GM12878 (cell line): ENCODE measurements around the gene SLC28A1. TPM values are rescaled to one million over a fixed set of nuclear protein-coding genes. Genes with fewer than 3 reads are reported as not detected.

Experiments used
- ATAC-seq: fragments of 200-7000 bp; cut with Tn5 transposase; 3 replicates; pipeline ENCODE4 v1.9.1; 2020; ENCODE audit warnings: mild to moderate bottlenecking, moderate library complexity
- BruUV-seq: library from RNA; stranded (reverse); fragments of 400-500 nt; replicated peaks from 2 replicates; lab custom pipeline; 2021; lab: Mats Ljungman, UMichigan
- CTCF ChIA-PET: fragments of 300-600 bp; sonication (Branson Sonifier 250); formaldehyde crosslinking; extraction: SDS; loops from one replicate; lab custom pipeline; 2021; ENCODE audit warnings: inconsistent platforms; lab: Yijun Ruan, JAX
- POLR2A ChIA-PET: fragments of 350-600 bp; formaldehyde crosslinking; extraction: SDS; loops from one replicate; lab custom pipeline; 2021; ENCODE audit warnings: inconsistent platforms; lab: Charles Lee
- RAD21 ChIA-PET: fragments of 300-600 bp; sonication (Branson Sonifier 250); formaldehyde crosslinking; loops from one replicate; lab custom pipeline; 2023; ENCODE audit warnings: antibody characterized with exemption; ENCODE audit not compliant: unreplicated experiment; lab: Charles Lee
- SMC1A ChIA-PET: fragments of 300-600 bp; sonication (Branson Sonifier 250); formaldehyde crosslinking; loops from one replicate; lab custom pipeline; 2023; ENCODE audit not compliant: unreplicated experiment, uncharacterized antibody; lab: Charles Lee
- DNase-seq: peaks from one replicate; pipeline ENCODE4 v3.0.0-alpha.2; 2011; ENCODE audit warnings: low read depth, low spot score
- FAIRE-seq: peaks from 3 replicates; lab custom pipeline; 2011; peaks lifted over from hg19 to GRCh38; lab: Jason Lieb, UNC
- H2AFZ ChIP-seq: 2 replicates; pipeline ENCODE4 v1.6.0; 2011; ENCODE audit warnings: low read depth, low read length, control low read depth; ENCODE audit not compliant: control insufficient read depth
- H3K27ac ChIP-seq: 2 replicates; pipeline ENCODE4 v1.5.1; 2011; ENCODE audit warnings: control low read depth; ENCODE audit not compliant: control insufficient read depth, insufficient read depth
- H3K27me3 ChIP-seq, 2 experiments: replicated peaks in 1 of 2; 2 replicates each; pipeline versions ENCODE4 v1.6.0 to v1.6.1; 2011; ENCODE audit warnings: low read length in 1 of 2; ENCODE audit not compliant: control insufficient read depth in 2 of 2, insufficient read depth in 2 of 2
- H3K36me3 ChIP-seq, 2 experiments: 2 replicates each; pipeline ENCODE4 v1.5.1; 2011; ENCODE audit warnings: low read length in 1 of 2; ENCODE audit not compliant: control insufficient read depth in 2 of 2, insufficient read depth in 2 of 2
- H3K4me1 ChIP-seq: 2 replicates; pipeline ENCODE4 v1.6.1; 2011; ENCODE audit warnings: mild to moderate bottlenecking, low read length, moderate library complexity, mixed read lengths; ENCODE audit not compliant: control insufficient read depth, insufficient read depth
- H3K4me2 ChIP-seq: 2 replicates; pipeline ENCODE4 v1.6.0; 2011; ENCODE audit warnings: control low read depth; ENCODE audit not compliant: control insufficient read depth, insufficient read depth
- H3K4me3 ChIP-seq: fragments of 200-600 bp; sonication (generic); 2 replicates; pipeline ENCODE4 v1.5.1; 2016
- H3K79me2 ChIP-seq: 2 replicates; pipeline ENCODE4 v1.6.0; 2011; ENCODE audit warnings: low read length; ENCODE audit not compliant: control insufficient read depth, insufficient read depth
- H3K9ac ChIP-seq: 2 replicates; pipeline ENCODE4 v1.8.0; 2011; ENCODE audit warnings: low read length, control low read depth, mixed read lengths; ENCODE audit not compliant: control insufficient read depth, insufficient read depth
- H3K9me3 ChIP-seq: replicated peaks from 3 replicates; pipeline ENCODE4 v1.5.1; 2011; ENCODE audit warnings: mild to moderate bottlenecking, low read length; ENCODE audit not compliant: control insufficient read depth, insufficient read depth
- H4K20me1 ChIP-seq: 2 replicates; pipeline ENCODE4 v1.6.0; 2011; ENCODE audit not compliant: control insufficient read depth, insufficient read depth
- ATF7 ChIP-seq: fragments of 450-650 bp; IDR thresholded peaks from 2 replicates; pipeline ENCODE4 v1.6.1; 2016; ENCODE audit warnings: low read depth, mild to moderate bottlenecking
- CREB1 ChIP-seq: IDR thresholded peaks from 2 replicates; pipeline ENCODE4 v1.6.1; 2012; ENCODE audit warnings: low read depth, mild to moderate bottlenecking, inconsistent platforms
- CREM ChIP-seq: IDR thresholded peaks from 2 replicates; pipeline ENCODE4 v1.6.1; 2014; ENCODE audit warnings: antibody characterized with exemption, low read depth
- ETV6 ChIP-seq, 2 experiments: fragments of 450-650 bp in 1 of 2; IDR thresholded peaks in 1 of 2; conservative IDR thresholded peaks in 1 of 2; 2 replicates each; pipeline ENCODE4 v1.6.1; 2014; ENCODE audit warnings: antibody characterized with exemption in 1 of 2, borderline replicate concordance in 1 of 2, low read depth in 1 of 2, mild to moderate bottlenecking in 1 of 2, moderate library complexity in 1 of 2
- JUNB ChIP-seq: IDR thresholded peaks from 2 replicates; pipeline ENCODE4 v1.6.1; 2016; ENCODE audit warnings: antibody characterized with exemption, mild to moderate bottlenecking
- MEF2A ChIP-seq: IDR thresholded peaks from 2 replicates; pipeline ENCODE4 v1.6.1; 2011; ENCODE audit warnings: low read depth, mild to moderate bottlenecking, low read length, moderate library complexity; ENCODE audit not compliant: insufficient read depth
- MLLT1 ChIP-seq: fragments of 450-650 bp; IDR thresholded peaks from 2 replicates; pipeline ENCODE4 v1.6.1; 2016; ENCODE audit warnings: mild to moderate bottlenecking
- NFXL1 ChIP-seq: fragments of 450-650 bp; IDR thresholded peaks from 2 replicates; pipeline ENCODE4 v1.6.1; 2017; ENCODE audit warnings: antibody characterized with exemption, mild to moderate bottlenecking, borderline replicate concordance
- STAT1 ChIP-seq: fragments of 450-650 bp; conservative IDR thresholded peaks from 2 replicates; pipeline ENCODE4 v1.6.1; 2014; ENCODE audit warnings: antibody characterized with exemption, mild to moderate bottlenecking
- SUPT20H ChIP-seq: IDR thresholded peaks from 2 replicates; pipeline ENCODE4 v1.6.1; 2011; ENCODE audit warnings: low read depth, mild to moderate bottlenecking, low read length, moderate library complexity, borderline replicate concordance; ENCODE audit not compliant: control insufficient read depth
- TCF3 ChIP-seq: IDR thresholded peaks from 2 replicates; pipeline ENCODE4 v1.6.1; 2012; ENCODE audit warnings: low read depth, mild to moderate bottlenecking, low read length, borderline replicate concordance; ENCODE audit not compliant: insufficient read depth
- ZNF687 ChIP-seq: fragments of 450-650 bp; IDR thresholded peaks from 2 replicates; pipeline ENCODE4 v1.6.1; 2017; ENCODE audit warnings: mild to moderate bottlenecking, moderate library complexity
- WGBS: methylation state at CpG from one replicate; pipeline ENCODE4 v1.1.6; 2016; ENCODE audit warnings: low lambda C conversion rate; ENCODE audit not compliant: insufficient replicate concordance, insufficient coverage; ENCODE audit errors: missing lambda C conversion rate; 5-methylcytosine and 5-hydroxymethylcytosine counted together
- in situ Hi-C: fragments of 300-500 bp; cut with MboI; formaldehyde crosslinking; loops from 9 replicates; pipeline ENCODE4 v1.14.3; 2018; ENCODE audit warnings: mixed read lengths
- intact Hi-C: fragments of 100-400 bp; cut with micrococcal nuclease; formaldehyde crosslinking; loops from one replicate; pipeline ENCODE4 v1.14.2; 2022; ENCODE audit not compliant: unreplicated experiment
- polyA plus RNA-seq, 11 experiments: library from polyadenylated mRNA; depleted of rRNA in 4 of 11; unstranded in 6 of 11; stranded (reverse) in 5 of 11; fragments of >200 nt; fragmentation: Nextera tagmentation in 4 of 11; fragmentation: Illumina TruSeq in 1 of 11; extraction: Ambion mirVana in 4 of 11; extraction: Trizol in 1 of 11; gene quantifications; 1 replicate in 1 of 11; 2 replicates in 10 of 11; pipeline versions ENCODE4 v1.2.1 to v1.2.3, GENCODE V29; 2011 to 2016; ENCODE audit warnings: inconsistent platforms in 2 of 11, missing spikeins in 2 of 11, low read depth in 1 of 11
- total RNA-seq, 4 experiments: library from RNA; depleted of rRNA in 3 of 4; stranded (reverse); fragments of >200 nt in 3 of 4; fragmentation: Illumina TruSeq in 1 of 4; extraction: Trizol in 1 of 4; gene quantifications; 2 replicates each; pipeline versions ENCODE4 v1.2.1 to v1.2.3, GENCODE V29; 2013 to 2021

The SLC28A1 gene
- total and polyA plus RNA-seq, 10 of the 15 experiments (the other 5 are each of a cell fraction or from before 2014, with no cell fraction given): not detected

- no peak for TF ChIP-seq CREM
These were observed 27.6 kb upstream of the SLC28A1 start (continued) for GRCh38 chr15:84856731-84857417.

DNA sequence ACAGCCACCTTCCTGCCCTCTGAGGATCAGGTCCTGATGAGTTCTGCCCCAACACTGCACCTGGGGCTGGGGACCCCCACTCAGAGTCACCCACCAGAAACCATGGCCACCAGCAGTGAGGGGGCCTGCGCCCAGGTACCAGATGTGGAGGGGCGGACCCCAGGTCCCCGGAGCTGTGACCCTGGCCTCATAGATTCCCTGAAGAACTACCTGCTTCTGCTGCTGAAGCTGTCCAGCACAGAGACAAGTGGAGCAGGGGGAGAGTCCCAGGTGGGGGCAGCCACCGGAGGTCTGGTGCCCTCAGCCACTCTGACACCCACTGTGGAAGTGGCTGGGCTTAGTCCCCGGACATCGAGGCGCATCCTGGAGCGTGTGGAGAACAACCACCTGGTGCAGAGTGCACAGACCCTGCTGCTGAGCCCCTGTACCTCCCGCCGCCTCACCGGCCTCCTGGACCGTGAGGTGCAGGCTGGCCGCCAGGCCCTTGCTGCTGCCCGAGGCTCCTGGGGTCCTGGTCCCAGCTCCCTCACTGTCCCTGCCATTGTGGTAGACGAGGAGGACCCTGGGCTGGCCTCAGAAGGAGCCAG is 27.0 kb upstream of the SLC28A1 start:
- Histone ChIP-seq H3K9ac (no peak overlapping the region), H3K27ac (no peak overlapping the region), H3K4me1 (no peaks in the 10 kb centered on the region), H3K4me3 (no peak overlapping the region), H2AFZ (no peak overlapping the region), H3K9me3 (no peaks in the 10 kb centered on the region), H3K79me2 (no peaks in the 10 kb centered on the region), H4K20me1 (no peaks in the 10 kb centered on the region), H3K4me2 (no peak overlapping the region), H3K36me3 (no peaks in the 10 kb centered on the region), H3K27me3 (no peaks in the 10 kb centered on the region)
- ChIA-PET SMC1A (no interaction called here), POLR2A (no interaction called here), RAD21 (no interaction called here), CTCF (no interaction called here)
- WGBS: 38% methylated on average over 15 of the region's 15 CpGs
- DNase-seq (no peak), FAIRE-seq (no peak), ATAC-seq (no peak)
- intact Hi-C loops: no loop called here
- in situ Hi-C loops: no loop called here
- no TSS peak for BruUV-seq
- no peak for TF ChIP-seq MLLT1
- no peak for TF ChIP-seq CREB1
- no peak for TF ChIP-seq JUNB
- no peak for TF ChIP-seq ZNF687
- TF ChIP-seq ATF7: no peak
- TF ChIP-seq STAT1: no peak
- no peak for TF ChIP-seq NFXL1
- TF ChIP-seq TCF3: no peak
- no peak for TF ChIP-seq MEF2A
- TF ChIP-seq ETV6 (conservative IDR thresholded peaks at IDR 0.05 in 1 of 2, IDR thresholded peaks at IDR 0.05 in 1 of 2; ENCODE audit: borderline replicate concordance in 1 of 2, low read depth in 1 of 2): no peak
- TF ChIP-seq SUPT20H: no peak
